ENCODE results near the gene ASB10.
A peak's percentile ranks its signal among the peaks of the same experiment; 100 is the strongest.

ASB10 gene

DNA sequence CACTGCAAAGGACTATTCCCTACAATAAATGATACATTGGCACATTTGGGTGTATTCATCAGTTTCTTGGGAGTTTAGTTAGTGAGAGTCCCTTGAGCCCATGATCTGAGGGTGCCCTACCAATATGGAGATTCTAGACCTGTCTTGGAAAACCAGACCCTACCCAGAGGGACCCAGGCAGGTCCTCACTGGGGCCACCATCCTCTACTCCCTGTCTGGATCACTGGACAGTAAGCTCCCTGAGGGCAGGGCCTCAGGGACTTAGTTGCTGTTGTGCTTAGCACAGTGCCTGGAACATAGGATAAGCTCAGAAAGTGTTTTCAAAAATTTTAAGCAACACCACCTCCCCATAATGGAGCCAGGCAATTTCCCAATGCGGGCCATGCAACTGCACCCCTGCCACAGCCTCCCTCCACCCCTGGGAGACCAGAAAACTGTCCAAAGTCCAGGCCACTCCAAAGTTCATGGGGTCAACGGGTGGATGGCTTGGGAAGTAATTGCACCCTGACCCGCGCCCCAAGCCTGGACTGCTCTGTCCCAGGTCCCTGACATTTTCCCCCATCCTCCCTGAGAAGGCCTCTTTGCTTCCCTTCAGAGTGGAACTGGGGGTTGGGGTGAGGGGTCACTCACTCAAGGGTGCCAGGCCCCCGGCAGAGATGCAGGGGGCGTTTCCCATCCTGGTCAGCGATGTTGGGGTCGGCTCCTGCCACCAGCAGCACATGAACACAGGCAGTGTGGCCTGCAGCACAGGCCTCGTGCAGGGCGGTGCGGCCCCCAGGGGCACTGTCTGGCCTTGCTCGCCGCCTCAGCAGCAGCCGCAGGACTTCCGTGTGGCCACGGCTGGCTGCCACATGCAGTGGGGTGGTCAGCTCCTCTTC, 1.0 kb downstream of the ASB10 start:
- no peak for DNase-seq

DNA sequence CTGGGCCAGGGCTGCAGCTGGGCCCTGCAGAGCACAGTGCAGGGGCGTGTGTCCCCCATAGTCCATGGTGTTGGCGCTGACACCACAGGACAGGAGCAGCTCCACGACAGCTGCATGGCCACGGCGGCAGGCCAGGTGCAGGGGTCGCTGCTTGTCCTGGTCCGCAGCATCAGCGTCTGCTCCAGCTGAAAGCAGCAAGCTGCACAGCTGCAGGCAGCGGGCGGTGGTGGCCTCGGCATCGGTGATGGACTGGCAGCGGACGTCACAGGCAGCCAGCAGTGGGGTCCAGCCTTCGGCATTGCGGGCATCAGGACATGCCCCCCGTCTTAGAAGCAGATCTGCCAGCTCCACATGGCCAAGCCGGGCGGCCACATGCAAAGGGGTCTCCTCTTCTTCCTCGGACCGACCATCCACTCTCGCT, 6.0 kb downstream of the ASB10 start:
- no peak for DNase-seq

DNA sequence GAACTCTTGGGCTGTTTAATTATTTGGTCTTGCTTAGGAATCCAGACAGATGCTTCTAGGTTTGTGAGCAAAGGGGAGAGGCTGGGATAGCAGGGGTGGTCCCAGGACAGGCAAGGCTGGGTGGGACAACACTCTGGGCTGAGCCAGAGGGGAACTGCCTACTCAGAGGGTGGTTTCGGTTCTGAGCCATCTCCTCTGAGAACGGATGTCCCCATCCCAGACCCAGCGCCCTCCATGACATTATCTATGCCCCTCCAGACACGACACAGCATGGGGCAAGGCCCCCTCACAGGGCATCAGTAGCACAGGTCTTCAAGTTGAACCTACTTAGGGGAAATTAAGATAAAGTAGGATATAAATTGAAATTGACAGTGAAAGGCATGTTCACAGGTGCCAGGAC, 7.1 kb downstream of the ASB10 start:
- DNase-seq = no peak

DNA sequence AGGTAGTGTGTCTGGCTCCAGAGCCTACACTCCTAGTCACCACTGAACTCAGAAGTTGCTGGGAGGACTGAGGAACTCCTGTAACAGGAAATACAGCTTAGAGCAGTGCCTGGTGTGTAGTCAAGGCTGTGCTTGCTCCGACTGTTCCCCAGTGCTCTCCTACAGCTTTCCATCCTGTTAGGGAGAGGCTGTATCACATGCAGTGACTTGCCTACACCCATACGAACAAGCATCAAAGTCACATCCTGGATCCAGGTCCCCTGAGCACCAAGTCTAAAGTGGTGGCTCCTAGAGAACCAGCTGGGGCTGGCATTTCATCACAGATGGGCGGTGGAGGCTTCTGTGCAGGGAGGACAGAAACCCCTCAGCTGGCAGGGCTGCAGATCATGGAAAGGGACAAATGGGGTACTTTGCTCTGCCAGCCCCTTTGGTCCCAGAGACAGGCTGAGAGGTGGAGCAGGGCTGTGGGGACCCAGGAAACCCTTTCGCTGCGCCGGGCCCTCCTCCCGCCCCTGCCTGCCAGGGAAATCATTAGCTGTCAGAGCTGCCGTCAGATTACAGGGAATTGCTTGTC, 7.7 kb downstream of the ASB10 start:
- DNase-seq = no peak

DNA sequence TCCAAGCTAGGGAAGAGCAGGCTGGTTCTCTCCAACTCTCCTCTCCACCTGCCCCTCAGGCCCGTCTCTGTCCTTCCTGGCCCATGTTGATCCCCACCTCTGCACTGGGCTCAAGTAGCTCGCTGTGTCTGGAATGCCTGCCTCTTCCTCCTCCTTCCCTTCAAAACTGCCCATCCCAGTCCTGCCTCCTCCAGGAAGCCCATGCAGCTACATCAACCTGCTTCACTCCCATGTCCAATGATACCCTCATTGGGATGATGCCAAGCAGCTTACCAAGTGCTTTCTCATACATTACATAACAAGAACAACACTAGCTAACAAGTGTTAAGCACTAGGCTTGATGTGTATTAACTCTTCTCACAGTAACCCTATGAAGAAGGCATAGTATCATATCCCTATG, 8.2 kb downstream of the ASB10 start:
- DNase-seq = no peak

DNA sequence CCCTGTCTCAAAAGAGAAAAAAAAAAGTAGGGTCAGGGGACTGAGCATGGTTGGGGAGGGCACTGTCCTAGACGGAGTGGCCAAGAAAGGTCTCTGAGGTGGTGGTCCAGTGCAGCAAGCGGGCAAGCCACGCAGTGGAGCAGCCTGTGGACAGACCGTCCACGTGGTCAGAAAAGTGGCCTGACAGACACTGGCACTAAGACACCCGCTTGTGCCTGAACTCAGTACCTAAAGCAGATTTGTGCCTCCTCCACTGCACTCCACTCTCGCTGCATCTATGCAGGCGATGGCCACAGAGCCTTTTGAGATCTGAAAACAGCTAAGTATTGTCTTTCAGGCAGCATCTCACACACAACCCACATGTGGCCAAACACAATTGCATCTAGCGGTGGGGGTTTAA, 8.8 kb downstream of the ASB10 start:
- DNase-seq = no peak

DNA sequence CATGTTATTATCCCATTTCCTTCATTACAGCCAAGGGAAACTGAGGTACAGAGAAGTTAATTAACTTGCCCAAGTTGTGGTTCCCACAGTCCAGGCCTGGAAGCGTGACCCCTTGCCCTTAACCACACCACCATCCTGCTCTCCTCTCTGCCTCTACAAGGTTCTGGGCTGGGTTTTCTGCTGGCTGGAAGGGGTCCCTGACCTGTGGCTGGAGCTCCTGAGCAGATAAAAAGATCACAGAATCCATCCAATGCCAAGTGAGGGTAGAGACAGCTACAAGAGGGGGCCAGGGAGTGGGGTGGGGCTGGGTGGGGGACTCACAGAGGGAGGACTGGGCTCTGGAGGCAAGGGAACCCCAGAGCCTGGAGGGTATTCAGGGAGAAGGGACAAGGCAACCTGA, 9.7 kb downstream of the ASB10 start:
- no peak for DNase-seq

DNA sequence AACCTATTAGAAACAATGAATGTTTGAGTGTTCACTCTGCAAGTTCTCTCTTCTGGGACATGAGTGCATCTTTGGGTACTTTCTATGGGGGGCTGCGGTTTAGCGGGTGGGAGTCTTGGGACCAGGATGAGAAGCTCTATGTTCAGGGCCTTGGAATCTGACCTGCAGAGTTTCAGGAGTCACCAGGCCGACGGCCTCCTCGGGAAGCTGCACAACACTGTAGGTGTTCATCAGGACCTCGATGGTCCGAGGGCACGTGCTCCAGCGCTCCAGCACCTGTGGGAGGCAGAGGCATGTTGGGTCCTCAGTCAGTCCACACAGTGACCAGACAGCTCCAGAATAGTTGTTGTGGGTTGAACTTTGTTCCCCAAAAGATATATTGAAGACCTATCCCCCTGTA, 10.6 kb downstream of the ASB10 start:
- DNase-seq = no peak

DNA sequence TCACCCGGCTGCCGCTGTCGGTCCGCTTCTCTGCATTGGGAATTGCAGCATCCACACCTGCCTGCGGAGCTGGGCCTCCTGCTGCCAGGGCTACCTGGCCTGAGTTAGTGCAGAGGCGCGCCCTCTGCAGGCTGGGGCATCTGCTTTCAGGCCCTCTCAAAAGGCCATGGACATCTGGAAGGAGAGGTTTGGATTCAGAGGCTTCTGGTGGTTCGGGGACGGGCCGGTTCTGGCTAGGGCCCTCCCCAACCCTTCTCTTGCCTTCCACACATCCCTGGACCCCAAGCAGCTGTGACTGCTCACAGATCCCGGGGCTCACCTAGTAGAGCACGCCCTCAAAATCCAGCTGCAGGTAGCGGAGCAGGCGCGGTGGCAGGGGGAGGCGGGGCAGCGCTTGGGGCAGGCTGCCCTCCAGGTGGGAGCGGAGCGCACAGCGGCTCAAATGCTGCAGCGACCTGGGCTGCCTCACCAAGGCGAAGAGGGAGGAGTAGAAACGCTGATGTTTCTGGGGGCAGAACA, 11.2 kb downstream of the ASB10 start:
- DNase-seq = no peak

DNA sequence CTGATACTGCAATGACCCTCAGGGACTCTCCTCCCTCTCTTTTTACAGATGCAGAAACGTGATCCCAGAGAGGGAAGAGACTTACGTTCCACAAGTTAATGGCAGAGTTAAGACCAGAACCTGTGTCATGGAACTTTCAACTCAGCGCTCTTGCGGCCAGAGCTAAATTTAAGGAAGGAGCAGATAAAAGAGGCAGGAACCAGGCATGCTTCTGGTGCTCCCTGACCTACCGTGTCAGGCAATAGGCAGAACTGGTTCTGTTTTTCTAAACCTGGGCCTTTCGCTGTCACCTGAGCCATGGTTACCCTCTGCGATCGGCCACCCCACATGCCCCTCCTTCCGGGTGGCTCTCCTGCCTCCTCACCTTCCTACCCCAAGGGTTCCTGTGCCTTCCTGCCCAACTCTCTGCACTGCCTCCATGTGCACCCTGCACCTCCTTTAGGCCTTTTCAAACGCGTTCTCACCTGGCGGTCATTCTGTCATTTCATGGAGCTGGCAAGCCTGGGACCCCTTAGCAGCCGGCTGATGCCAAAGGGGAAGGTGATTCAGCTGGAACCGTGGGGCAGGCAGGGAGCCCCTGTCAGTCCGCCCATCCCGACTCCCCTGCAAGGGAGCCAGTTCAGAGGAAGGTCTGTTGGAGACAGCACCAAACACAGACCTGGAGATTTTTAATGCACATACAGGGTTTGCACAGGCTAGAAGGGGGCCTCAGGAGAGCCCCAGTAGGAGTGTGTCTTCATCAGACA, 11.8 kb downstream of the ASB10 start:
- no peak for DNase-seq

DNA sequence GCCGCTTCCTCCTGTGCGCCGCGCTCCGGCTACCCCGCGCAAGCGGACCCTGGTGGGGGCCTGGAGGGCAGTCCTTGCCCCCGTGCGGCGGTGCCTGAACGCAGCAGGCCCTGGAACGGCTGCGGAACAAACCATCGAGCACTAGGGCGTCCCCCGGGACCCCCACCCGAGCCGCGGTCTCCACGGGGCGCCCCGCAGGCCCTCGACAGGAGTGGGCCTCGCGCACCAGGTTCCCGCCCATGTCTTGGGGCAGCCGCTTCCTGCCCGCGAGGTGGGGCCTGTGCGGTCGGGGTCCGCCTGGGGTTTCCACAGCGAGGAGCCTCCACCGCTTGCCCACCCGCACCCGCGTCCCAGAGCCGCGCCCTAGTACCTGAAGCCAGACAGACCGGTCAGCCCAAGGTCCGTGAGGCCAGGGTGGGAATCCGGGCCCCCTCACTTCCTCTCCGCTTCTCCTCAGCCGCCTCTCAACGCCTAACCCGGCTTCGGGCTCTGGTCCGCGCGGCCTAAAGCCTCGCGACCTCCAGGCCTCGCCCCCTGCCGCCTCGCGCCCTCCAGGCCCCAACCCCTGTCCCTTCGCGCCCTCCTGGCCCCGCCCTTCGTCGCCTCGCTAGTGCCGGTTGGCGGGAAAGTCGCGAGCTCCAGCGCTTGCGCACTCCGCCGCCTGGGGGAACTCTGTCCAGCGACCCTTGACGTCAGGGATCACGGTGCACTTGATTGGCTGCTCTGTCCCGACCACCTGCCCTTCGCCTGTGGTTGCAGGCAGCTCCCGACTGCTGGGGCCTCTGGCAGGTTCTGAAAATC, 12.6 kb downstream of the ASB10 start:
- peak; percentile 20 for DNase-seq

DNA sequence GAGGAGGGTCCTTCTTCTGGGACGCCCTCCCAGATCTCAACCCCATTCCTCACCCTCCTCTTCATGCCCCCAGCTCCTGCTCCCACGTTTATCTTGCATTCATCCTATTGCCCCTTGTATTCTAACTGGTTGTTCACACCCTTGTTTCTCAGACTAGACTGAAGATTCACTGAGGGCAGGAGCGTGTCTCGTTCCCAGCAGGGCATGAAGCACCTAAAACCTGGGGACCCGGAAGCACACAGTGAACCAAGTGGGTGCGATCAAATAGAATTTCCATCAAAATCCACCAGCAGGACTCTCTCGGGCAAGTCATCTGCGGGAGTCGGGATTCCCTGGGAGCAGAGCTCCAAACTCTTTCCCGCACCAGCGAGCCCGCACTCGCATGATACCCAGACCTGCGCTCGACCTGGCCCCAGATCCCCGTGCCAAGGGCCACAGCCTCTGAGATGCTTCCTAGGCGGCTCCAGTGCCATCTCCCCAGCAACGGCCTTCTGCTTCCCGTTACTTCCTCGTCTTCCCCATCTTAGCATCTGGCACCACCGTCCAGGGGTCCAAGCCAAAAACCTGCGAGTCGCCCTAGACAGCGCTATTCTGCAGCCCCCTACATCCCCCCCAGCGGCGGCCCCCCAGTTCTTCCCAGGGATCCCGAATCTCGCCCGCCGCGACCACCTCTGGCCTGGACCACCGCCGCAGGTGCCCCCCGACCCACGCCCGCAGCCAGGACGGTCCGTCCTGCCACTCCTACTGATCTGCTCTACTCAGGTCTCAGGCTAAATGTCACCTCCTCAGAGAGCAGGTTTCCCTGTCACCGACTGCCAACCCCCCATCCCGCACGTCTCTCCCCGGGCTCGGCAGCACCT, 13.4 kb downstream of the ASB10 start:
- DNase-seq = no peak

DNA sequence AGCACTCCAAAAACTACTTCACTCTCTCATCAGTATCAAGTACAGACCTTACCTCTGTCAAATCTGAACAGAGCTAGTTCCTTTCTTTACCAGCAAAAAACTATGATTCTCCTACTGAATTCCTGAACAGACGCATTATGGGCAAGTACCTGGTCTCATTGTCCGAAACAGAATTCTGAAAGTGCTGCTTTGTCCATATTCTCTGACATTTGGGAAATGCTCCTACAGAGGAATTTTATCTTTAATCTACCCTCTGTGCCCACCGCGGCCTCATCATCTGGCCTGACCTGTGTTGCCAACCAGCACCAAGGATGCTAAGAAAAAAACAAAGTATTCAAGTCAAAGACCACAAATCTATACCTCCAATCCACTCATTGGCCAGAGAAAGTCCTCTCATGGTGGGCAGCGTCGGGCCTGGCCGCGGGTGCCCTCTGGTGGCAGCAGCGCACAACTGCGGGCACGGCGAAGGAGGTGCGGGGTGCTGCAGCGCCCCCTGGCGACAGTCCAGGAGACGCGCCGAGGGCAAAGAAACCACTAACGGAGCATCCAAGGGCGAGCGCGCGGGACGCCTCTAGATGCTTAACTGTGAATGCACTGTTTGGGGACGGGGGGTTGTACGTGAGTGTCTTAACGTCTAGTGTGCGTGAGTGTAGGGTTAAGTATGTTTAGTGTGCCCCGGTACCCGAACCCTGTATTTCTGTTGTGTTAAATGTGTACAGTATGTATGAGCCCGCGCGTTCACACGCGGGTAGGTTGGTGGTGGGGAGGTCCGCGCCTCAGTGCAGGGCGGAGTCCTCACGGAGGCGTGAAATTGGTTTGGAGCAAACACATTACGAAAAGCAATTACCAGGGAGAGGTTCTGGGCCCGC, 14.5 kb downstream of the ASB10 start:
- DNase-seq = peak; percentile 85

DNA sequence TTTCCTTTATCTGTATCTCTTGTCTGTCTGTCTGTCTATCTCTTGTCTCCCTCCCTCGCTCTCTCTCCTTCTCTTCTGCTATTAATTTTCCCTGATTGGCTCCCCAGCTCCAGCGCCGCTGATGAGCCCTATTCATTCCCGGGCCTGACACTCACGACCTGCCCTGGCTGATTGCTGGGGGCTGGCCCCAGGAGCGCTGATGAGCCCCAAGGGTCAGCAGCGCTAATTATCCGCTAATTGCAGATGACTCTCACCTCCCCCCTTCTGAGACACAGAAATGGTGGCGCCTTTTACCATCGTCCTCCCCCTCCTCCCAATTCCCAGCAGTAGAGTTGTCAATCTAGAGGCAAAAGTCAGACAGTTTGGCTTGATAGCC, 18.3 kb downstream of the ASB10 start:
- DNase-seq = no peak

DNA sequence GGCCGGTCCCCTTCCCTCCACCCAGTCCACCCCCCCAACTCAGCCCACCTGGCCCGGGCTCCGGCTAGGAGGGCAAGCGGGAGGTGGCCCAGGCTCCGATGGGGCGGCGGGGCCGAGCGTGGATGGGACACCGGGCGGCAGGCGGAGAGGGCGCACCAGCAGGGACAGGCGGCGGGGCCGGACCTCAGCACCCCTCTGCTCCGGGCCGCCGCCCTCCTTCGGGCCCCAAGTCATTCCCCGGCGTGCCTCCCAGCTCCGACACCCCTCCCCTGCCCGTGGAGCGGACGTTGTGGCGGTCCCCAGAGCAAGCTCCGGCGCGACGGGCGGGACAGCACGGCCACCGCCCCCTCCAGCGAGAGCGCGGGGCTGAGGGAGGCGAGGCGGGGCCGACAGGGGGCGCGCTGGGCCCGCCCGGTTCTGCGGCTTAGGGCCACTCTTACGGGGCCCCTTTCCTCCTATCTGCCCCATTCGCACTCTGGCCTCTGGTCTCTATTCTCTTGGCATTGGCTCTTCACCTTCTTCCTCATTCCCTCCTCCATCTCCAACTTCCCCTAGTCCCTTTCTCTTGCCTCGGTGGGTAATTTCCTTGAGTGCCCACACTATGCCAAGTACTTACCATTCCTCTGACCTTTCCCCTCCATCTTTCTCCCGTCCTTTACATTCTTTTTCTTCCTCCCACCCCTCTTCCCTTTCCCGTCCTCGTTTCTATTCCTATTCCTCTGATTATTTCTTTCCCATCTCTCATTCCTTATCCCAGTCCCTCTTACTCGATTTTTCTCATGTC, 18.9 kb downstream of the ASB10 start:
- peak; percentile 65 for DNase-seq

DNA sequence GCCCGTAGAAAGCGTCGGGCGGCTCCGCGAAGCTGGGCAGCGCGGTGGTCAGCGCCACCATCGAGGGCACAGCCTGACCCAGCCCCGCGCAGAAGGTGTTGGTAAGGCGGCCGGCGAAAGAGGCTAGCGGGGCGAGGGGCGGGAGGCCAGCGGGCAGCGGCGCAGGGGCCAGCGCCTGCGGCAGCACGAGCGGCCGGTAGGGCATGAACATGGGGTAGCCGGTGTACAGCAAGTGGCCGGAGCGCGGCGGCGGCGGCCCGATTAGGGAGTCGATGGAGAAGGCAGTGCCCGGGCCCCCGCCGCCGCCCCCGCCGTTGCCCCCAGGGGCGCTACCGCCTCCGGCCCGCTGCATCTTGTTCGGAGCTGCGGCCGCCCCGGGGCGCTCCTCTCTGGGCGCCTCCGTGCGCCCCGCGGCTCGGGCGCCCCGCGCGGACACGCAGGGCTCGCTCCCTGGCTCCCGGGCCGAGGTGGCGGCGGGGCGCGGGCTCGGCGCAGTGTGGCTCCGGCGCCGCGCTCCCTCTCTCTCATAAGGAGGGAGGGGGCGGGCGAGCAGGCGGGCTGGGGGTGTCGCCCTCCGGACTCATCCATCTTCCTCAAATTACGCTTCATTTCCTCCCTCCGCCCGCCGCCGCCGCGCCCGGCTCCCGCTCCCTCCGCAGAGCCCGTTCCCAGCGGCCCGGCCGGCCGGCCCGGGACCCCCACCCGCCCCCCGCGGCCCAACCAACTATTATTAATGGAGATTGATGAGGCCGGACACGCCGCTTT, 19.7 kb downstream of the ASB10 start, which contains the start of gene GBX1:
GBX1 (minus strand) TSS at position 498 of the 765 bp plus-strand sequence; CDS start at position 352, 146 bp downstream.
- no peak for DNase-seq

DNA sequence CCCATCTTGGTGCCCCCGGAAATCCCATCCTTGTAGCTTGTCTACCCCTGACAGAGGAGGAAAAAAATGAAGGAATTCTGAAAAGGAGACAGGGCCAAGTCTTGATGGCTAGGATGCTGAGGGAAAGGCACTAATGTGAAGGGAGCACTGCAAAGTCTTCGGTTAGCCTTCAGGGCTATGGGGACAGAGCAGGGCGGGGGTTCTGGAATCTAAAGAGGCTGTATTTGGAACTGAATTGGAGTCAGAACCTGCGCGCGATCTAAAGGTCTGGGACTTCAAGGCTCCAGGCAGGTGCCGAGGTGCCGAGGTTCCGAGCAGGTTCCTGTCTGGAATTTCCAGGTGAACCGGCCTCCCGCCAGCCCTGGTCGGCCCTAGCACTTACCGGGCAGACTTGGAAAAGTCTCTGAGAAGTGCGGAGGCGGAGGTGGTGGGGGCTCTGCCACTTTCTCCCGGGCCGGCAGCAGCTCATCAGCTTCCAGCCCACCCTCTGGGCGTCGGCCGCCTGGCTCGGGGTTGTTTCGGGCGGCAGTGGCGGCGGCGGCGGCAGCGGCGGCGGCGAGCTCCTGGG, 20.3 kb downstream of the ASB10 start:
- no peak for DNase-seq

DNA sequence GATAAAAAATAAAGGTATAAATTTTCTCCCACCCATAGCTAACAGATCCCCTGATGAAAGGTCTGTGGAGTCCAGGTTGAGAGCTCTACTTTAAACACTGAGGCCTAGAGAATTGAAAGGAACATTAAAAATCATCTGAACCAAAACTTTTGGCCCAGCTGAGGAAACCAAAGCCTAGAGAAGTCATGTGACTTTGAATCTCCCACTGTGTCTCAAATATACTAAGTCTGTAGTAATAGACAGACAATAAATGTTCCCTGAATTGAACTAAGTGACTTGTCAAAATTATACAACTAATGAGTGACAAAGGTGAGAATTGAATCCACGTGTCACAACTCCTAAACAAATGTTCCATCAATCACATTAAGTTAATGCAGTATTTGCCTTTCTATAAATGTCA, 25.3 kb downstream of the ASB10 start:
- DNase-seq = no peak

All from activated CD4-positive, alpha-beta T cell treated with anti-CD3 and anti-CD28 coated beads, Interleukin-2, Interleukin-6, amounts not matched to agents 100 ng/mL and 50 ng/mL, durations not matched to agents 16 hours and 8 hours (primary cell).